ENCODE measurements around the gene NDUFB2. TPM values are rescaled to one million over a fixed set of nuclear protein-coding genes. Genes with fewer than 3 reads are reported as not detected.

The NDUFB2 gene
- polyA plus RNA-seq, 1 donor (not counting 4 experiments of a cell fraction or from before 2014, with no cell fraction given), result 379 TPM

DNA sequence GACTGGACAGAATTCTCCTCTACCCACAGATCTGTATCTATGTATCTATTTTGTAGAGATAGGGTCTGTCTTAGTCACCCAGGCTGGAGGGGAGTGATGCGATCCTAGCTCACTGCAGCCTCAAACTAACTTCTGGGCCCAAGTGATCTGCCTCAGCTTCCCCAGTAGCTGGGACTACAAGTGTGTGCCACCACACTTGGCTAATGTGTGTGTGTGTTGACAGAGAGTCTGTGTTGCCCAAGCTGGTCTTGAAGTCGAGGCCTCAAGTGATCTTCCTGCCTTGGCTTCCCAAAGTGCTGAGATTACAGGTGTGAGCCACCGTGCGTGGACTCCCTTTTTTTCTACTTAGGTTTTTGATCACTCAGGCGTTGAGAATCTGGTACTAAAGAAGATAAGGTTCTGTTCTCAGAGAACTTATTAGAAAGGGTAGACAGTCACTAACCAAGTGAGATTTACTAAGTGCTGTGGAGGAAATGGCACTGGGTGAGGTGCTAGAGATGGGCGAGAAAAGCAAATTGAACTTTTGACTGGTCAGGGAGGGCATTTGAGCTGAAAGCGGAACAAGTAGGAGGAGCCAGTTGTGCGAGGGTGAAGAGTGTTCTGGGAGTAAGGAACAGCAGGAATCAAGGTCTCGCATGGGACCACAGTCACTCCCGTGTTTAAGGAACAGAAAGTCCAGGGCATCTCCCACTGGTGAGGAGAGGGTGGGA, 18.0 kb downstream of the NDUFB2 start:
- H3K9me1 ChIP-seq (ENCODE audit: control insufficient read depth, extremely low read depth, insufficient read depth, low read length), result no peaks in the 10 kb centered on the region
- DNase-seq (ENCODE audit: low read depth, low spot score) (no peak), FAIRE-seq (no peak)
- no peak for TF ChIP-seq EZH2 (IDR thresholded peaks at IDR 0.05; ENCODE audit: low read length)
- H2AFZ ChIP-seq (ENCODE audit: control insufficient read depth, low read length), result no peak overlapping the region
- no peak overlapping the region for H3K4me3 ChIP-seq (ENCODE audit: control insufficient read depth in 2 of 3, extremely low read depth in 1 of 3, insufficient read depth in 2 of 3, low read depth in 1 of 3, low read length in 3 of 3)
- no peaks in the 10 kb centered on the region for H3K36me3 ChIP-seq (ENCODE audit: control insufficient read depth in 2 of 2, extremely low read depth in 1 of 2, insufficient read depth in 2 of 2, low read length in 2 of 2)
- H3K79me2 ChIP-seq (ENCODE audit: control insufficient read depth, insufficient read depth, low read length), result no peaks in the 10 kb centered on the region
- no peak overlapping the region for H3K4me2 ChIP-seq (ENCODE audit: control insufficient read depth, extremely low read depth, insufficient read depth, low read depth, low read length)
- no peaks in the 10 kb centered on the region for H3K27me3 ChIP-seq (ENCODE audit: control insufficient read depth, extremely low read depth, insufficient read depth, low read length)
- H3K9me3 ChIP-seq (ENCODE audit: control insufficient read depth, low read depth, low read length), result no peaks in the 10 kb centered on the region
- no peaks in the 10 kb centered on the region for H4K20me1 ChIP-seq (ENCODE audit: control insufficient read depth, extremely low read depth, insufficient read depth, low read length)
- dilution Hi-C loops (cut with MboI; ENCODE audit: extremely low pct_ligation_motif_present, low sequenced_read_pairs), result no loop called here
- no peaks in the 10 kb centered on the region for H3K4me1 ChIP-seq (ENCODE audit: control insufficient read depth, extremely low read depth, insufficient read depth, low read length)
- H3K27ac ChIP-seq (ENCODE audit: control insufficient read depth, insufficient read depth, low read length), result no peak overlapping the region
- H3K9ac ChIP-seq (ENCODE audit: control insufficient read depth, extremely low read depth, insufficient read depth, low read length), result no peak overlapping the region

DNA sequence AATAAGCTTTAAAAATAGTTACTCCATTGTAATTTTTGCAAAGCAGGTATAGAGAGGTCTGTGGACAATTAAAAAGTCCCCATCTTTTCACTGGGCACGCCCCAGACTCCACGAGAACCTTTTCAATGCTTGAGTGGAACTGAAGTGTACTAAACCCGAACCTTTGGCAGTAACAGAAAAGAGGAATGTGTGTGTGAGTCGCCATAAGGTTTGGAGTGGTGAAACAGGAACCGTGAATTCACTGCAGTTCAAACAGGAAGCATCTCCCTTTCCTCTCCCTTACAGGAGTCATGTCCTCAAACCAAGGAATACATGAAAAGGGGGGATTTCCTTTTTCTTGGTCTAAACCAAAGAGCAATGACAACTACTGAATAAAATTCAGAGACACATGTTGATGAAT, 23.2 kb downstream of the NDUFB2 start:
- Histone ChIP-seq H3K36me3 (ENCODE audit: control insufficient read depth in 2 of 2, extremely low read depth in 1 of 2, insufficient read depth in 2 of 2, low read length in 2 of 2) (no peaks in the 10 kb centered on the region), H3K4me3 (ENCODE audit: control insufficient read depth in 2 of 3, extremely low read depth in 1 of 3, insufficient read depth in 2 of 3, low read depth in 1 of 3, low read length in 3 of 3) (no peak overlapping the region), H3K79me2 (ENCODE audit: control insufficient read depth, insufficient read depth, low read length) (no peaks in the 10 kb centered on the region), H2AFZ (ENCODE audit: control insufficient read depth, low read length) (no peak overlapping the region), H3K27me3 (ENCODE audit: control insufficient read depth, extremely low read depth, insufficient read depth, low read length) (no peaks in the 10 kb centered on the region), H4K20me1 (ENCODE audit: control insufficient read depth, extremely low read depth, insufficient read depth, low read length) (no peaks in the 10 kb centered on the region), H3K9me1 (ENCODE audit: control insufficient read depth, extremely low read depth, insufficient read depth, low read length) (no peaks in the 10 kb centered on the region), H3K9ac (ENCODE audit: control insufficient read depth, extremely low read depth, insufficient read depth, low read length) (no peak overlapping the region), H3K4me1 (ENCODE audit: control insufficient read depth, extremely low read depth, insufficient read depth, low read length) (no peaks in the 10 kb centered on the region), H3K9me3 (ENCODE audit: control insufficient read depth, low read depth, low read length) (no peaks in the 10 kb centered on the region), H3K27ac (ENCODE audit: control insufficient read depth, insufficient read depth, low read length) (no peak overlapping the region), H3K4me2 (ENCODE audit: control insufficient read depth, extremely low read depth, insufficient read depth, low read depth, low read length) (no peak overlapping the region)
- DNase-seq (ENCODE audit: low read depth, low spot score) (no peak), FAIRE-seq (no peak)
- no peak for TF ChIP-seq EZH2 (IDR thresholded peaks at IDR 0.05; ENCODE audit: low read length)
- TF ChIP-seq, protein P1, sequence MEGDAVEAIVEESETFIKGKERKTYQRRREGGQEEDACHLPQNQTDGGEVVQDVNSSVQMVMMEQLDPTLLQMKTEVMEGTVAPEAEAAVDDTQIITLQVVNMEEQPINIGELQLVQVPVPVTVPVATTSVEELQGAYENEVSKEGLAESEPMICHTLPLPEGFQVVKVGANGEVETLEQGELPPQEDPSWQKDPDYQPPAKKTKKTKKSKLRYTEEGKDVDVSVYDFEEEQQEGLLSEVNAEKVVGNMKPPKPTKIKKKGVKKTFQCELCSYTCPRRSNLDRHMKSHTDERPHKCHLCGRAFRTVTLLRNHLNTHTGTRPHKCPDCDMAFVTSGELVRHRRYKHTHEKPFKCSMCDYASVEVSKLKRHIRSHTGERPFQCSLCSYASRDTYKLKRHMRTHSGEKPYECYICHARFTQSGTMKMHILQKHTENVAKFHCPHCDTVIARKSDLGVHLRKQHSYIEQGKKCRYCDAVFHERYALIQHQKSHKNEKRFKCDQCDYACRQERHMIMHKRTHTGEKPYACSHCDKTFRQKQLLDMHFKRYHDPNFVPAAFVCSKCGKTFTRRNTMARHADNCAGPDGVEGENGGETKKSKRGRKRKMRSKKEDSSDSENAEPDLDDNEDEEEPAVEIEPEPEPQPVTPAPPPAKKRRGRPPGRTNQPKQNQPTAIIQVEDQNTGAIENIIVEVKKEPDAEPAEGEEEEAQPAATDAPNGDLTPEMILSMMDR (optimal IDR thresholded peaks at IDR 0.05 in 1 of 3, IDR thresholded peaks at IDR 0.05 in 1 of 3, conservative IDR thresholded peaks at IDR 0.05 in 1 of 3; ENCODE audit: extremely low read depth in 1 of 3, insufficient read depth in 2 of 3, low read length in 3 of 3), result no peak
- dilution Hi-C loops (cut with MboI; ENCODE audit: extremely low pct_ligation_motif_present, low sequenced_read_pairs), result no loop called here

DNA sequence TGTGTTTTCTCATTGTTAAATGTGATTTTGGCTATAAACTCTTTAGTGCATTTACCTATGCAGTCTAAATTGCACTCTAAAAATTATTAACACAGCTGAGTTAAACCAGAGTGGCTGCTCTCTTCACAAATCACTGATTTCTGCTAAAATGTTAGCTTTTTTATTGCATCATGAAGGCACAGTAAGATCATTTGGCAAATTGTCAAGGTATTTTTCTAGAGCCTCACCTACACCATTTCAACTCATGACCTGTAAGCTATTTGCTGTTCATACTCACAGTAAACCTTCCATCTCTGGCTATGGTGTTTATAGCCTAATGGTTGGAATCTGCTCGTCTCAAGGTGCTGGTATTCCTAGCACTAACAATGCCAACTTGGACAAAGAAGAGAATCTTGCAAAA, 25.7 kb downstream of the NDUFB2 start:
- Histone ChIP-seq H3K4me2 (ENCODE audit: control insufficient read depth, extremely low read depth, insufficient read depth, low read depth, low read length) (no peak overlapping the region), H4K20me1 (ENCODE audit: control insufficient read depth, extremely low read depth, insufficient read depth, low read length) (no peaks in the 10 kb centered on the region), H3K27ac (ENCODE audit: control insufficient read depth, insufficient read depth, low read length) (no peak overlapping the region), H3K9me3 (ENCODE audit: control insufficient read depth, low read depth, low read length) (no peaks in the 10 kb centered on the region), H3K27me3 (ENCODE audit: control insufficient read depth, extremely low read depth, insufficient read depth, low read length) (no peaks in the 10 kb centered on the region), H3K79me2 (ENCODE audit: control insufficient read depth, insufficient read depth, low read length) (no peaks in the 10 kb centered on the region), H3K4me3 (ENCODE audit: control insufficient read depth in 2 of 3, extremely low read depth in 1 of 3, insufficient read depth in 2 of 3, low read depth in 1 of 3, low read length in 3 of 3) (no peak overlapping the region), H3K36me3 (ENCODE audit: control insufficient read depth in 2 of 2, extremely low read depth in 1 of 2, insufficient read depth in 2 of 2, low read length in 2 of 2) (no peaks in the 10 kb centered on the region), H3K4me1 (ENCODE audit: control insufficient read depth, extremely low read depth, insufficient read depth, low read length) (no peaks in the 10 kb centered on the region), H3K9me1 (ENCODE audit: control insufficient read depth, extremely low read depth, insufficient read depth, low read length) (no peaks in the 10 kb centered on the region), H2AFZ (ENCODE audit: control insufficient read depth, low read length) (no peak overlapping the region), H3K9ac (ENCODE audit: control insufficient read depth, extremely low read depth, insufficient read depth, low read length) (no peak overlapping the region)
- no peak for DNase-seq (ENCODE audit: low read depth, low spot score)
- FAIRE-seq, result no peak
- TF ChIP-seq, protein P1 (optimal IDR thresholded peaks at IDR 0.05 in 1 of 3, IDR thresholded peaks at IDR 0.05 in 1 of 3, conservative IDR thresholded peaks at IDR 0.05 in 1 of 3; ENCODE audit: extremely low read depth in 1 of 3, insufficient read depth in 2 of 3, low read length in 3 of 3), result no peak
- no peak for TF ChIP-seq EZH2 (IDR thresholded peaks at IDR 0.05; ENCODE audit: low read length)
- dilution Hi-C loops (cut with MboI; ENCODE audit: extremely low pct_ligation_motif_present, low sequenced_read_pairs), result no loop called here

Data from keratinocyte (primary cell).